SK-N-SH (cell line): ENCODE data around the gene C1orf159. TPM values are rescaled to one million over a fixed set of nuclear protein-coding genes. Genes with fewer than 3 reads are reported as not detected.

ENCODE experiments used
- CTCF ChIA-PET: fragments of 300-600, 350-600 bp; formaldehyde crosslinking; extraction: SDS; loops from one replicate; lab custom pipeline; 2021; lab: Yijun Ruan, JAX
- POLR2A ChIA-PET: fragments of 350-600 bp; sonication (Branson Sonifier 250); formaldehyde crosslinking; extraction: SDS; loops from one replicate; lab custom pipeline; 2020; ENCODE audit warnings: antibody characterized with exemption, inconsistent platforms; lab: Yijun Ruan, JAX
- DNase-seq: peaks from one replicate; pipeline ENCODE4 v3.0.0; 2012
- H2AFZ ChIP-seq: fragments of 200-600 bp; sonication (generic); 2 replicates; pipeline ENCODE4 v1.8.1; 2016; ENCODE audit warnings: antibody characterized with exemption, mild to moderate bottlenecking, low read depth
- H3F3A ChIP-seq: fragments of 200-600 bp; sonication (generic); replicated peaks from 2 replicates; pipeline ENCODE3; 2016; ENCODE audit warnings: antibody characterized with exemption, mild to moderate bottlenecking; ENCODE audit not compliant: insufficient read depth
- H3K27ac ChIP-seq, 2 experiments: fragments of 200-500 bp in 1 of 2; fragments of 200-600 bp in 1 of 2; sonication (Bioruptor generic) in 1 of 2; sonication (generic), shearing (Covaris generic) in 1 of 2; 2 replicates each; pipeline versions ENCODE4 v1.5.1 to v1.6.1; 2014 to 2016; ENCODE audit warnings: low read depth in 2 of 2, inconsistent platforms in 1 of 2, low read length in 1 of 2, mild to moderate bottlenecking in 1 of 2, mixed read lengths in 1 of 2
- H3K27me3 ChIP-seq: fragments of 200-600 bp; sonication (generic), shearing (Covaris generic); 2 replicates; pipeline ENCODE4 v1.6.1; 2016; ENCODE audit warnings: mixed run types; ENCODE audit not compliant: insufficient read depth
- H3K36me3 ChIP-seq, 2 experiments: fragments of 200-500 bp in 1 of 2; fragments of 200-600 bp in 1 of 2; sonication (Bioruptor generic) in 1 of 2; sonication (generic) in 1 of 2; replicated peaks in 1 of 2; 2 replicates each; pipeline versions ENCODE3 to v1.5.1; 2014 to 2016; ENCODE audit warnings: low read length in 1 of 2, mild to moderate bottlenecking in 1 of 2; ENCODE audit not compliant: insufficient read depth in 2 of 2, control insufficient read depth in 1 of 2
- H3K4me1 ChIP-seq, 2 experiments: fragments of 200-500 bp in 1 of 2; fragments of 200-600 bp in 1 of 2; sonication (Bioruptor generic) in 1 of 2; sonication (generic), shearing (Covaris generic) in 1 of 2; 2 replicates each; pipeline versions ENCODE4 v1.5.1 to v1.6.1; 2014 to 2016; ENCODE audit warnings: low read depth in 1 of 2, low read length in 1 of 2, mixed run types in 1 of 2; ENCODE audit not compliant: insufficient read depth in 2 of 2, control insufficient read depth in 1 of 2
- H3K4me2 ChIP-seq: fragments of 200-600 bp; sonication (generic), shearing (Covaris generic); 2 replicates; pipeline ENCODE4 v1.6.1; 2017; ENCODE audit warnings: mixed run types
- H3K4me3 ChIP-seq, 2 experiments: fragments of 200-500 bp in 1 of 2; fragments of 200-600 bp in 1 of 2; sonication (Bioruptor generic) in 1 of 2; sonication (generic), shearing (Covaris generic) in 1 of 2; 2 replicates each; pipeline versions ENCODE4 v1.5.1 to v1.8.1; 2014 to 2016; ENCODE audit warnings: low read depth in 2 of 2, inconsistent platforms in 1 of 2, low read length in 1 of 2, mild to moderate bottlenecking in 1 of 2, mixed read lengths in 1 of 2, moderate library complexity in 1 of 2
- H3K79me2 ChIP-seq: fragments of 200-600 bp; sonication (generic); 2 replicates; pipeline ENCODE4 v1.8.1; 2017; ENCODE audit warnings: mild to moderate bottlenecking; ENCODE audit not compliant: insufficient read depth
- H3K9ac ChIP-seq: fragments of 200-600 bp; sonication (generic); 2 replicates; pipeline ENCODE4 v1.6.1; 2017; ENCODE audit warnings: mixed run types
- H3K9me2 ChIP-seq: fragments of 200-600 bp; sonication (generic); 2 replicates; pipeline ENCODE4 v1.6.1; 2017; ENCODE audit warnings: mixed run types
- H3K9me3 ChIP-seq: fragments of 200-600 bp; sonication (generic); 2 replicates; pipeline ENCODE4 v1.6.1; 2017; ENCODE audit warnings: mixed run types, mild to moderate bottlenecking, moderate library complexity
- H4K20me1 ChIP-seq: fragments of 200-600 bp; sonication (generic); 2 replicates; pipeline ENCODE4 v1.6.1; 2017; ENCODE audit warnings: mild to moderate bottlenecking, mixed run types; ENCODE audit not compliant: insufficient read depth
- CTCF ChIP-seq: fragments of 200-600 bp; sonication (generic); IDR thresholded peaks from 2 replicates; pipeline ENCODE4 v1.6.1; 2017; ENCODE audit warnings: antibody characterized with exemption, mild to moderate bottlenecking, moderate library complexity
- EZH2phosphoT487 ChIP-seq: fragments of 200-600 bp; sonication (generic); IDR thresholded peaks from 2 replicates; pipeline ENCODE4 v1.6.1; 2017; ENCODE audit warnings: low read depth, mixed run types, mild to moderate bottlenecking, antibody characterized with exemption, moderate library complexity, borderline replicate concordance
- FOXM1 ChIP-seq: IDR thresholded peaks from 2 replicates; pipeline ENCODE4 v1.4.0; 2012; ENCODE audit warnings: low read depth, mild to moderate bottlenecking
- MAX ChIP-seq: IDR thresholded peaks from 2 replicates; pipeline ENCODE4 v1.4.0; 2012; ENCODE audit warnings: low read depth
- MEF2A ChIP-seq: IDR thresholded peaks from 2 replicates; pipeline ENCODE4 v1.4.0; 2012; ENCODE audit warnings: low read depth, borderline replicate concordance
- MXI1 ChIP-seq: IDR thresholded peaks from 2 replicates; pipeline ENCODE4 v1.6.1; 2012; ENCODE audit warnings: mild to moderate bottlenecking, low read depth, low read length, improper control_type of control experiment
- NFIC ChIP-seq: IDR thresholded peaks from 2 replicates; pipeline ENCODE4 v1.4.0; 2012; ENCODE audit warnings: borderline replicate concordance
- NRF1 ChIP-seq: IDR thresholded peaks from 2 replicates; pipeline ENCODE4 v1.6.1; 2012; ENCODE audit warnings: low read depth, mild to moderate bottlenecking, low read length
- PBX3 ChIP-seq: IDR thresholded peaks from 2 replicates; pipeline ENCODE4; 2012
- POLR2AphosphoS5 ChIP-seq: IDR thresholded peaks from 2 replicates; pipeline ENCODE4 v1.6.1; 2012; ENCODE audit warnings: low read depth, low read length
- RCOR1 ChIP-seq: fragments of 150-350 bp; IDR thresholded peaks from 2 replicates; pipeline ENCODE4 v1.6.1; 2017; ENCODE audit warnings: antibody characterized with exemption, low read length
- SIN3A ChIP-seq: IDR thresholded peaks from 2 replicates; pipeline ENCODE4 v1.6.1; 2012; ENCODE audit warnings: low read depth, mild to moderate bottlenecking, low read length, moderate library complexity, borderline replicate concordance
- TCF12 ChIP-seq: IDR thresholded peaks from 2 replicates; pipeline ENCODE4 v1.4.0; 2012
- TEAD4 ChIP-seq: IDR thresholded peaks from 2 replicates; pipeline ENCODE4 v1.4.0; 2012; ENCODE audit warnings: mild to moderate bottlenecking, borderline replicate concordance; ENCODE audit not compliant: insufficient read depth
- YY1 ChIP-seq: IDR thresholded peaks from 2 replicates; pipeline ENCODE4 v1.4.0; 2012; ENCODE audit warnings: low read depth, mild to moderate bottlenecking
- WGBS: methylation state at CpG from one replicate; pipeline ENCODE4 v1.1.6; 2017; ENCODE audit warnings: low lambda C conversion rate; 5-methylcytosine and 5-hydroxymethylcytosine counted together
- polyA plus RNA-seq, 3 experiments: library from polyadenylated mRNA; depleted of rRNA; stranded (reverse); fragments of >200 nt; gene quantifications; 2 replicates each; pipeline ENCODE4 v1.2.3, GENCODE V29; 2012
- TF ChIP-seq, protein P1 (sequence below): IDR thresholded peaks from 2 replicates; pipeline ENCODE4 v1.4.0; 2012; ENCODE audit warnings: low read depth, borderline replicate concordance

The C1orf159 gene
- polyA plus RNA-seq, 1 of the 3 experiments (the other 2 are of a cell fraction): 10.2 TPM

- TF ChIP-seq TEAD4 (no peak), PBX3 (no peak)
These were observed 8.6 kb upstream of the C1orf159 start (continued) for GRCh38 chr1:1124508-1124785.

- 80% methylated on average over 16 of the region's 23 CpGs for WGBS
- no peak overlapping the region for H3K27ac ChIP-seq
- H3K27me3 ChIP-seq: 0 out of 2 replicates have a peak, but pooled peaks cover 6% of the 10 kb centered on the region
- no peaks in the 10 kb centered on the region for H3K36me3 ChIP-seq
- peaks cover 0 to 11% of the 10 kb centered on the region in 2 experiments; a peak in 1 of 4 replicates for H3K4me1 ChIP-seq
- H2AFZ ChIP-seq: no peak overlapping the region
- no peak overlapping the region for H3K4me2 ChIP-seq
- ChIA-PET CTCF (interaction anchor here (0.8 to 7.2 kb wide), 13 partner anchors 15 to 180 kb away, joined by 3 to 131 read pairs (median 8); partner anchors contain the start of genes B3GALT6 and SDF4), POLR2A (no interaction called here)
- no peaks in the 10 kb centered on the region for H3K9me3 ChIP-seq
- no peak for DNase-seq
- no peaks in the 10 kb centered on the region for H3K79me2 ChIP-seq
- no peaks in the 10 kb centered on the region for H4K20me1 ChIP-seq
- peaks cover 10% of the 10 kb centered on the region for H3F3A ChIP-seq
- H3K9me2 ChIP-seq: no peaks in the 10 kb centered on the region
- TF ChIP-seq PBX3 (no peak), POLR2AphosphoS5 (no peak), CTCF (no peak), SIN3A (no peak), FOXM1 (no peak), MAX (no peak), EZH2phosphoT487 (no peak), NRF1 (no peak), MEF2A (no peak), NFIC (no peak), TCF12 (no peak), MXI1 (no peak), RCOR1 (no peak), YY1 (no peak)
- TF ChIP-seq, protein P1, sequence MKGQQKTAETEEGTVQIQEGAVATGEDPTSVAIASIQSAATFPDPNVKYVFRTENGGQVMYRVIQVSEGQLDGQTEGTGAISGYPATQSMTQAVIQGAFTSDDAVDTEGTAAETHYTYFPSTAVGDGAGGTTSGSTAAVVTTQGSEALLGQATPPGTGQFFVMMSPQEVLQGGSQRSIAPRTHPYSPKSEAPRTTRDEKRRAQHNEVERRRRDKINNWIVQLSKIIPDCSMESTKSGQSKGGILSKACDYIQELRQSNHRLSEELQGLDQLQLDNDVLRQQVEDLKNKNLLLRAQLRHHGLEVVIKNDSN: no peak
- no peak overlapping the region for H3K9ac ChIP-seq
- no peak overlapping the region for H3K4me3 ChIP-seq
These were observed 8.0 kb upstream of the C1orf159 start for GRCh38 chr1:1123581-1124507.
